Stomach (tissue), 4 donors: ENCODE data around the gene AKT1S1.

Experiments used
- EP300 ChIP-seq: sonication (generic); formaldehyde crosslinking; IDR thresholded peaks from one replicate; pipeline ENCODE4 v1.6.1; 2017; ENCODE audit warnings: antibody characterized with exemption
- POLR2A ChIP-seq, 4 donors: fragments of 450-650 bp; IDR thresholded peaks; one replicate each; pipeline ENCODE4 v1.6.1; 2016; ENCODE audit warnings: antibody characterized with exemption in 4 of 4, control low read depth in 2 of 4, mild to moderate bottlenecking in 1 of 4, moderate library complexity in 1 of 4
- POLR2AphosphoS5 ChIP-seq, 3 donors: sonication (generic); formaldehyde crosslinking; IDR thresholded peaks; one replicate each; pipeline ENCODE4 v1.6.1; 2016; ENCODE audit warnings: antibody characterized with exemption in 3 of 3
- TF ChIP-seq, protein P1 (sequence below), 7 experiments: fragments of 450-650 bp in 4 of 7; fragments of 200-600 bp in 3 of 7; sonication (generic) in 3 of 7; IDR thresholded peaks; one replicate each; pipeline ENCODE4 v1.5.1; 2016 to 2019; ENCODE audit warnings: antibody characterized with exemption in 7 of 7, control low read depth in 2 of 7, mild to moderate bottlenecking in 1 of 7

DNA sequence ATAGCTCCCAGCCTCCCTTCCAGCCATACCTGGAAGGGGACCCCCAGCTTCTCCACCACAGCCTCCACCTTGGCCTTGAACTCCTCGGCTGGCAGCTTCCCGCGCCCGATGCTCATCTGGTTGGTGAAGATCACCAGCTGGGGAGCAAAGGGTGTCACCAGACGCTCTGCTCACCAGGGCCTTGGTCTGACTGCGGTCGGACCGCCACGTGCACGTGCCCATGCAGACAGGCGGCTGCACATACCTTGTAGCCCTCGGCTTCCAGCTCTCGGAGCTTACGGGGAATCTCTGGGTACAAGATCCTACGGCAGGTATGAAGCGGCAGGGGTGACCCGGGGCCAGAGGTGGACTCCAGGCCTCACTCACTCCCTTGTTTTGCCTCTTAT lies 13.2 kb downstream of the AKT1S1 start:
- TF ChIP-seq, protein P1, sequence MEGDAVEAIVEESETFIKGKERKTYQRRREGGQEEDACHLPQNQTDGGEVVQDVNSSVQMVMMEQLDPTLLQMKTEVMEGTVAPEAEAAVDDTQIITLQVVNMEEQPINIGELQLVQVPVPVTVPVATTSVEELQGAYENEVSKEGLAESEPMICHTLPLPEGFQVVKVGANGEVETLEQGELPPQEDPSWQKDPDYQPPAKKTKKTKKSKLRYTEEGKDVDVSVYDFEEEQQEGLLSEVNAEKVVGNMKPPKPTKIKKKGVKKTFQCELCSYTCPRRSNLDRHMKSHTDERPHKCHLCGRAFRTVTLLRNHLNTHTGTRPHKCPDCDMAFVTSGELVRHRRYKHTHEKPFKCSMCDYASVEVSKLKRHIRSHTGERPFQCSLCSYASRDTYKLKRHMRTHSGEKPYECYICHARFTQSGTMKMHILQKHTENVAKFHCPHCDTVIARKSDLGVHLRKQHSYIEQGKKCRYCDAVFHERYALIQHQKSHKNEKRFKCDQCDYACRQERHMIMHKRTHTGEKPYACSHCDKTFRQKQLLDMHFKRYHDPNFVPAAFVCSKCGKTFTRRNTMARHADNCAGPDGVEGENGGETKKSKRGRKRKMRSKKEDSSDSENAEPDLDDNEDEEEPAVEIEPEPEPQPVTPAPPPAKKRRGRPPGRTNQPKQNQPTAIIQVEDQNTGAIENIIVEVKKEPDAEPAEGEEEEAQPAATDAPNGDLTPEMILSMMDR (IDR thresholded peaks at IDR 0.05), result no peak
- TF ChIP-seq POLR2A (IDR thresholded peaks at IDR 0.05) (no peak), POLR2AphosphoS5 (IDR thresholded peaks at IDR 0.05) (no peak), EP300 (no peak)
